ENCODE data around the gene MAU2. TPM values are rescaled to one million over a fixed set of nuclear protein-coding genes. Genes with fewer than 3 reads are reported as not detected.

The MAU2 gene
- total and polyA plus RNA-seq, 2 of the 13 experiments (the other 11 are each of a cell fraction or from before 2014, with no cell fraction given) = 16.8 to 33.8 TPM

DNA sequence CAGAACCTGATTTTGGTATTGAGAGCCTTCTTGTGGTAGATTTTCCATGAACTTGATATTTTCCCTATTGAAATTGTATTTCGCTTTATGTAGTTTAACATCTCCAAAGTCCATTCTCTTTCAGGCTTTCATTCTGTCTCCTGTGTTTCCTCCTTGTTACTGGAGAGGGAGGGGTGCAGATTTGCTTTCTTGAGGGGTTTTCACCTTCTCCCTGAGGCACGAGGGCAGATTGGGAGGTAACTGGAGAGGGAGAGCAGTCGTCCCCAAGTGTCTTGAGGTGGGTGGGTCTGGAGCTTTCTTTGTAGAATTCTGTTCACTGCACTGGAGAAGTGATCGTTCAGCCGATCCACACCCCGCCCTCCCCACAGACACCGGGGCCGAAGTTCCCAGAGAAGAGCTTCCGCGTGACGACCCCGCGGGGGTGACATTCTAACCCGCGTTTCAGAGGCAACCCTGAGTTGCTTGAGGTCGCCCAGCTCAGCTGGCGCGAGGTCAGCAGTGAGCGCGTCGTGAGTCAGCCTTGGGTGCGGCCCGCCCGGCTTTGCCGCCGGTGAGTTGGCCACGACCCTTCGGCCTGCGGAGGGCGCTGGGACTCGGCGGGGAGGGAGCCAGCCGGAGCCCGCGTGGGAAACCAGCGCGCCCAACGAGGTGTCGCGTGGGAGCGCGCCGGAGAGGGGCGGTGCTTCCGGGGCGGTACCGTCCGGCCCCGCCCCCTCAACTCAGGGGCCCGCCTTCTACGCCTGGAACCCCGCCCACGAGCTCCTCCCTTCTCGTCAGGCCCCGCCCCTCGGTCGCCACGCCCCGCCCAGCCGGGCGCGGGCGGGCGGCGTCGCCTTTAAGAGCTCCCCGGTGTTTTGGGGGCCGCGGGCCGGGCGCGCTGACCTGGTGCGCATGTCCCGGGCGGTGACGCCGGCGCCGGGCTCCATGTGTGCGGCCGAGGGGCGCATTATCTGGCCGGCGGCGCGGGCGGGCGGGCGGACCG is 84.5 kb downstream of the MAU2 start, which contains the start of gene GATAD2A (continued):
- peak; percentile 77; the same call in 1 of the 2 replicates for TF ChIP-seq ZNF670 (CRISPR knock-in tag; IDR thresholded peaks at IDR 0.05; ENCODE audit: borderline replicate concordance)
- TF ChIP-seq, protein P1, sequence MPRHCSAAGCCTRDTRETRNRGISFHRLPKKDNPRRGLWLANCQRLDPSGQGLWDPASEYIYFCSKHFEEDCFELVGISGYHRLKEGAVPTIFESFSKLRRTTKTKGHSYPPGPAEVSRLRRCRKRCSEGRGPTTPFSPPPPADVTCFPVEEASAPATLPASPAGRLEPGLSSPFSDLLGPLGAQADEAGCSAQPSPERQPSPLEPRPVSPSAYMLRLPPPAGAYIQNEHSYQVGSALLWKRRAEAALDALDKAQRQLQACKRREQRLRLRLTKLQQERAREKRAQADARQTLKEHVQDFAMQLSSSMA (CRISPR knock-in tag; IDR thresholded peaks at IDR 0.05) = peak; percentile 50; the same call in 1 of the 2 replicates
- TF ChIP-seq, protein P2, sequence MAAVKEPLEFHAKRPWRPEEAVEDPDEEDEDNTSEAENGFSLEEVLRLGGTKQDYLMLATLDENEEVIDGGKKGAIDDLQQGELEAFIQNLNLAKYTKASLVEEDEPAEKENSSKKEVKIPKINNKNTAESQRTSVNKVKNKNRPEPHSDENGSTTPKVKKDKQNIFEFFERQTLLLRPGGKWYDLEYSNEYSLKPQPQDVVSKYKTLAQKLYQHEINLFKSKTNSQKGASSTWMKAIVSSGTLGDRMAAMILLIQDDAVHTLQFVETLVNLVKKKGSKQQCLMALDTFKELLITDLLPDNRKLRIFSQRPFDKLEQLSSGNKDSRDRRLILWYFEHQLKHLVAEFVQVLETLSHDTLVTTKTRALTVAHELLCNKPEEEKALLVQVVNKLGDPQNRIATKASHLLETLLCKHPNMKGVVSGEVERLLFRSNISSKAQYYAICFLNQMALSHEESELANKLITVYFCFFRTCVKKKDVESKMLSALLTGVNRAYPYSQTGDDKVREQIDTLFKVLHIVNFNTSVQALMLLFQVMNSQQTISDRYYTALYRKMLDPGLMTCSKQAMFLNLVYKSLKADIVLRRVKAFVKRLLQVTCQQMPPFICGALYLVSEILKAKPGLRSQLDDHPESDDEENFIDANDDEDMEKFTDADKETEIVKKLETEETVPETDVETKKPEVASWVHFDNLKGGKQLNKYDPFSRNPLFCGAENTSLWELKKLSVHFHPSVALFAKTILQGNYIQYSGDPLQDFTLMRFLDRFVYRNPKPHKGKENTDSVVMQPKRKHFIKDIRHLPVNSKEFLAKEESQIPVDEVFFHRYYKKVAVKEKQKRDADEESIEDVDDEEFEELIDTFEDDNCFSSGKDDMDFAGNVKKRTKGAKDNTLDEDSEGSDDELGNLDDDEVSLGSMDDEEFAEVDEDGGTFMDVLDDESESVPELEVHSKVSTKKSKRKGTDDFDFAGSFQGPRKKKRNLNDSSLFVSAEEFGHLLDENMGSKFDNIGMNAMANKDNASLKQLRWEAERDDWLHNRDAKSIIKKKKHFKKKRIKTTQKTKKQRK (IDR thresholded peaks at IDR 0.05; ENCODE audit: low read length) = no peak
- TF ChIP-seq, protein P3, sequence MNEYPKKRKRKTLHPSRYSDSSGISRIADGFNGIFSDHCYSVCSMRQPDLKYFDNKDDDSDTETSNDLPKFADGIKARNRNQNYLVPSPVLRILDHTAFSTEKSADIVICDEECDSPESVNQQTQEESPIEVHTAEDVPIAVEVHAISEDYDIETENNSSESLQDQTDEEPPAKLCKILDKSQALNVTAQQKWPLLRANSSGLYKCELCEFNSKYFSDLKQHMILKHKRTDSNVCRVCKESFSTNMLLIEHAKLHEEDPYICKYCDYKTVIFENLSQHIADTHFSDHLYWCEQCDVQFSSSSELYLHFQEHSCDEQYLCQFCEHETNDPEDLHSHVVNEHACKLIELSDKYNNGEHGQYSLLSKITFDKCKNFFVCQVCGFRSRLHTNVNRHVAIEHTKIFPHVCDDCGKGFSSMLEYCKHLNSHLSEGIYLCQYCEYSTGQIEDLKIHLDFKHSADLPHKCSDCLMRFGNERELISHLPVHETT (CRISPR knock-in tag; conservative IDR thresholded peaks at IDR 0.05) = peak; percentile 79; the same call in 1 of the 2 replicates
- no peak for TF ChIP-seq ZEB1 (IDR thresholded peaks at IDR 0.05; ENCODE audit: insufficient replicate concordance, low read depth)
- 0 out of 2 replicates have a peak, but pooled peaks have one; percentile 78 for TF ChIP-seq ZFP82 (CRISPR knock-in tag; IDR thresholded peaks at IDR 0.05; ENCODE audit: borderline replicate concordance)
- TF ChIP-seq PTBP1 (IDR thresholded peaks at IDR 0.05; ENCODE audit: low read depth, low read length, poor library complexity, severe bottlenecking) = no peak
- peak; percentile 72; the same call in 1 of the 2 replicates for TF ChIP-seq MTF1 (CRISPR knock-in tag; IDR thresholded peaks at IDR 0.05)
- peak; percentile 96 for TF ChIP-seq EED (CRISPR knock-in tag; IDR thresholded peaks at IDR 0.05)
- no peak for TF ChIP-seq NR3C1 (CRISPR knock-in tag; IDR thresholded peaks at IDR 0.05)
- TF ChIP-seq ZFP36L1 (CRISPR knock-in tag; IDR thresholded peaks at IDR 0.05) = peak; percentile 85; the same call in 1 of the 2 replicates
- peak; percentile 53; the same call in 1 of the 2 replicates for TF ChIP-seq PHF21A (CRISPR knock-in tag; IDR thresholded peaks at IDR 0.05)
- TF ChIP-seq, protein P4, sequence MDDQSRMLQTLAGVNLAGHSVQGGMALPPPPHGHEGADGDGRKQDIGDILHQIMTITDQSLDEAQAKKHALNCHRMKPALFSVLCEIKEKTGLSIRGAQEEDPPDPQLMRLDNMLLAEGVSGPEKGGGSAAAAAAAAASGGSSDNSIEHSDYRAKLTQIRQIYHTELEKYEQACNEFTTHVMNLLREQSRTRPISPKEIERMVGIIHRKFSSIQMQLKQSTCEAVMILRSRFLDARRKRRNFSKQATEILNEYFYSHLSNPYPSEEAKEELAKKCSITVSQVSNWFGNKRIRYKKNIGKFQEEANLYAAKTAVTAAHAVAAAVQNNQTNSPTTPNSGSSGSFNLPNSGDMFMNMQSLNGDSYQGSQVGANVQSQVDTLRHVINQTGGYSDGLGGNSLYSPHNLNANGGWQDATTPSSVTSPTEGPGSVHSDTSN (CRISPR knock-in tag; IDR thresholded peaks at IDR 0.05; ENCODE audit: borderline replicate concordance) = 0 out of 2 replicates have a peak, but pooled peaks have one; percentile 49
- peak; percentile 47; the same call in 1 of the 2 replicates for TF ChIP-seq ZFP41 (CRISPR knock-in tag; IDR thresholded peaks at IDR 0.05; ENCODE audit: borderline replicate concordance)
- TF ChIP-seq HMG20B (CRISPR knock-in tag; conservative IDR thresholded peaks at IDR 0.05) = peak; percentile 16; the same call in 1 of the 2 replicates
- 0 out of 2 replicates have a peak, but pooled peaks have one; percentile 54 for TF ChIP-seq ZNF34 (CRISPR knock-in tag; IDR thresholded peaks at IDR 0.05; ENCODE audit: borderline replicate concordance)
- TF ChIP-seq GTF3A (CRISPR knock-in tag; conservative IDR thresholded peaks at IDR 0.05) = 0 out of 2 replicates have a peak, but pooled peaks have one; percentile 59
- TF ChIP-seq POLR2AphosphoS2 (IDR thresholded peaks at IDR 0.05; ENCODE audit: low read depth, low read length) = no peak
- peak; percentile 85; the same call in 1 of the 2 replicates for TF ChIP-seq CHCHD3 (CRISPR knock-in tag; IDR thresholded peaks at IDR 0.05)
- TF ChIP-seq ZNF337 (CRISPR knock-in tag; IDR thresholded peaks at IDR 0.05; ENCODE audit: borderline replicate concordance, low read depth) = peak; percentile 86; the same call in 1 of the 2 replicates
- no peak for TF ChIP-seq MEF2D (CRISPR knock-in tag; IDR thresholded peaks at IDR 0.05)

Measured in HepG2 (cell line).